Coronary artery (tissue), 2 donors: ENCODE measurements around the gene RNF4.

Experiments
- DNase-seq: peaks from one replicate; pipeline ENCODE4 v3.0.0-alpha.2; 2017; ENCODE audit warnings: low spot score
- H3K27ac ChIP-seq, 2 donors: fragments of 200-600 bp; sonication (generic); one replicate each; pipeline ENCODE4 v1.5.1; 2016 to 2019
- H3K4me3 ChIP-seq: fragments of 200-600 bp; sonication (generic); 2 replicates; pipeline ENCODE4 v1.5.1; 2016; ENCODE audit warnings: mild to moderate bottlenecking, moderate library complexity
- TF ChIP-seq, protein P1 (sequence below): fragments of 200-600 bp; sonication (generic); IDR thresholded peaks from one replicate; pipeline ENCODE4 v1.5.1; 2019; ENCODE audit warnings: antibody characterized with exemption

Gene RNF4

DNA sequence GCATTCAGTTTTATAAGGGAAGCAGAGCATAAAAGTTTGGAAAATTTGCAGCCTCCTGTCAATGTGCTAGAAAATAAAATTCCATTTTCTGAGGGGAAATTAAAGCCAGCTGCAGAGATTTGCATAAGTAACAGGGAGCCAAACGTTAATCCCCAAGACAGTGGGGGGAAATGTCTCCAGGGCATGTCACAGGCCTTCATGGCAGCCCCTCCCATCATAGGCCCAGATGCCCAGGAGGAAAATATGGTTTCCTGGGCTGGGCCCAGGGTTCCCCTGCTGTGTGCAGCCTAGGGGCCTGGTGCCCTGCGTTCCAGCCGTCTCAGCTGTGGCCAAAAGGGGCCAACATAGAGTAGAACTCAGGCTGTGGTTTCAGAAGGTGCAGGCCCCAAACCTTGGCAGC lies 9.3 kb downstream of the RNF4 start:
- no peak overlapping the region for H3K4me3 ChIP-seq
- TF ChIP-seq, protein P1, sequence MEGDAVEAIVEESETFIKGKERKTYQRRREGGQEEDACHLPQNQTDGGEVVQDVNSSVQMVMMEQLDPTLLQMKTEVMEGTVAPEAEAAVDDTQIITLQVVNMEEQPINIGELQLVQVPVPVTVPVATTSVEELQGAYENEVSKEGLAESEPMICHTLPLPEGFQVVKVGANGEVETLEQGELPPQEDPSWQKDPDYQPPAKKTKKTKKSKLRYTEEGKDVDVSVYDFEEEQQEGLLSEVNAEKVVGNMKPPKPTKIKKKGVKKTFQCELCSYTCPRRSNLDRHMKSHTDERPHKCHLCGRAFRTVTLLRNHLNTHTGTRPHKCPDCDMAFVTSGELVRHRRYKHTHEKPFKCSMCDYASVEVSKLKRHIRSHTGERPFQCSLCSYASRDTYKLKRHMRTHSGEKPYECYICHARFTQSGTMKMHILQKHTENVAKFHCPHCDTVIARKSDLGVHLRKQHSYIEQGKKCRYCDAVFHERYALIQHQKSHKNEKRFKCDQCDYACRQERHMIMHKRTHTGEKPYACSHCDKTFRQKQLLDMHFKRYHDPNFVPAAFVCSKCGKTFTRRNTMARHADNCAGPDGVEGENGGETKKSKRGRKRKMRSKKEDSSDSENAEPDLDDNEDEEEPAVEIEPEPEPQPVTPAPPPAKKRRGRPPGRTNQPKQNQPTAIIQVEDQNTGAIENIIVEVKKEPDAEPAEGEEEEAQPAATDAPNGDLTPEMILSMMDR: no peak
- DNase-seq: no peak
- H3K27ac ChIP-seq: no peak overlapping the region

DNA sequence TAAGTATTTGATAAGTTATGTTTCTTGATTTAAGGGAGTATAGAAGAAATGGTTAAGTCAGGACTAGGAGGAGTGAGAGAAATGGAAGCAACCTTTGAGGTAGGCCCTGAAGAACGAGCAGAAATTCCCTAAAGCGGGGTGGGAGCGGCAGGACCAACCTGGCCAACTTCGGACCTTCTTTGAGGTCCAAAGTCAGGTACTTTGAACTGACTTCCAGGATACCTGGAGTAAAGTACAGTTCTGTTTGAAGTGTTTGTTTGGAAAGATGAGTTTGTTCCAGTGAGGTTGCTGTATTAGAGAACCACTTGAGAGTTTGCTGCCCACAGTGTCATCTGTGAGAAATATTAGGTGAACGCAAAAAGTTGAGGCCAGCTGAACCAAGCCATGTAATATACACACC lies 11.7 kb downstream of the RNF4 start:
- TF ChIP-seq, protein P1: no peak
- no peak overlapping the region for H3K27ac ChIP-seq
- no peak for DNase-seq
- H3K4me3 ChIP-seq: no peak overlapping the region

- TF ChIP-seq, protein P1: no peak
- no peak for DNase-seq
- peak overlapping the region; percentile 27 to 52 for H3K27ac ChIP-seq
- peak overlapping the region; percentile 24 for H3K4me3 ChIP-seq
These were observed 13.3 kb downstream of the RNF4 start for GRCh38 chr4:2482192-2482591.

DNA sequence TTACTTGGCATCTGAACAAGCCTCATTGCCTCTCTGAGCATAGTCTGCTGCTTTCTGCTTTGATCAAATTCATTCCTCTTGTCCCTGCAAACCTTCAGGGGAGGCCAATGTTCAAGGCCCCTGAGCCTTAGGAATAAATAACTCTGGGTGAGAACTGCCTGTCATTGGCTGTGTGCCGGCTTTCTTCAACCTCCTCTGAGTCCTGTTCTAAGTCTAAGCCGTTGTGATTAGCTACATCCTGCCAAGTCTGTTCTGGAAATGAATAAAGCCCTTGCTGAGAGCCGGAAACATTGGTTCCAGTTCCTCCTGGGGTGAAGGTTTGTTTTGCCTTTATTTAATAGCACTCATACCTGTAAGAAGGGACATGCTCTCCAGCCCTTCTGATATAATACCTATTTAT lies 13.8 kb downstream of the RNF4 start:
- H3K27ac ChIP-seq: peak overlapping the region; percentile 27 to 52
- no peak for DNase-seq
- TF ChIP-seq, protein P1: no peak
- H3K4me3 ChIP-seq: peak overlapping the region; percentile 6

DNA sequence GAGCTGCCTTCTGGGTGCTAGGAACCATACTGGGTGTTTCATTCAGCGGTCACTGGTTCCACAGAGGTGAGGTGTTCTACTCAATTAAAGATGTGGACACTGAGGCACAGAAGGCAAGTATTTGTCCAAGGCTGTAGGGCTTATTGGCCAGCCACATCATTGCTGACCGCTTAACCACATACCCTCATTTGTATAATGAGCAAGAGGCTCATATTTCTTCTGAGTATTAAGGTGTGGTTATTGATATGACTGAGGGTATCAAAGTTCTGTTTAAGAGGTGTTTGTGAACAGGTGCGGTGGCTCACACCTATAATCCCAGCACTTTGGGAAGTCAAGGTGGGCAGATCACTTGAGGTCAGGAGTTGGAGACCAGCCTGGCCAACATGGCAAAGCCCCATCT lies 14.3 kb downstream of the RNF4 start:
- peak overlapping the region in 1 of 2 donors; percentile 52 for H3K27ac ChIP-seq
- no peak overlapping the region for H3K4me3 ChIP-seq
- TF ChIP-seq, protein P1: no peak
- no peak for DNase-seq

DNA sequence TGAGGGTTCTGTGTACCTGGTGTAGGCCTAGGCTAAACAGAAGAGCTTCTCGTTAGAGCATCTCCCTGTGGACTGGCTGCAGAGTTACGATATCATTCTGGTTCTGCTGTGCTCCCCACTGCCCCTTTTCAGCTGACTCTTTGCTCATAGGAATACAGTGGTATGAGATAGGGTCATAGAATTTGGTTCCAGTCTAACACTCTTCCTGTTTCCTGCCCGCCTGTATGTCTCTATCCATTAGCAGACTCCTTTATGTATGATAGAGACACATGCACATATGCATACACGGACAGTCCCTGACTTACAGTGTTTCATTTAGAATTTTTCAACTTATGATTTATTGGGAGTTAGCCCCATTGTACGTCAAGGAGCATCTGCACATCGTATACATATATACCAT lies 15.3 kb downstream of the RNF4 start:
- TF ChIP-seq, protein P1: no peak
- no peak overlapping the region for H3K27ac ChIP-seq

DNA sequence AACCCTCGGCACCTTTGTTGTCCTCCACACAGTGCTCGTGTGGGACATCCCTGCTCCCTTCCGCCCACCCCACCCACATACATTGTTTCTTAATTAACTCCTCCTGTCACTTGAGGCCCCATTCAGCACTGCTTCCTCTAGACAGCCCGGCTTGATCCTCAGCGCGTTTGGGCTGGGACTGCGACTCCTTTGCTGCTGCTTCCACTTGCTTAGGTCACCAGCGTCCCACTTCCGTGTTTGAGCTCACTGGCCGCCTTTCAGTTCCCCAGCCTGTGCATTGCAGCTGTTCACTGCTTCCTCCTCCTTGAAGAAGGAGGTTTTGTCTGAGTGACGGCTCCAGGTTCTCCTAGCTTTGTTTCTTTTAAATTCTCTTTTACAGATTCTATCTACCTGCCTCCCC lies 16.1 kb downstream of the RNF4 start:
- TF ChIP-seq, protein P1: no peak
- Histone ChIP-seq H3K4me3 (no peak overlapping the region), H3K27ac (peak overlapping the region in 1 of 2 donors; percentile 37)
- DNase-seq: no peak

More for the DNA sequence above, 15.3 kb downstream of the RNF4 start:
- no peak for DNase-seq
- H3K4me3 ChIP-seq: no peak overlapping the region
